Stimulated activated CD8-positive, alpha-beta memory T cell treated with anti-CD3 and anti-CD28 coated beads, Interleukin-15, amount 100 ng/mL, for 48 hours (primary cell): ENCODE data around the gene C17orf78.
"Not testable (repeated sequence)": the region's sequence is repeated elsewhere in the genome, so short reads cannot be mapped to it uniquely, and the experiment has no call there.

Source experiments
- DNase-seq, 2 donors: peaks; one replicate each; pipeline ENCODE4 v3.0.0-alpha.2; 2020; ENCODE audit warnings: low read depth in 2 of 2

The C17orf78 gene

GRCh38 chr17:37375706-37376105 lies at the start of gene C17orf78:
C17orf78 (plus strand) TSS chr17:37375985; CDS start chr17:37376093, 108 bp downstream.
- no peak for DNase-seq

DNA sequence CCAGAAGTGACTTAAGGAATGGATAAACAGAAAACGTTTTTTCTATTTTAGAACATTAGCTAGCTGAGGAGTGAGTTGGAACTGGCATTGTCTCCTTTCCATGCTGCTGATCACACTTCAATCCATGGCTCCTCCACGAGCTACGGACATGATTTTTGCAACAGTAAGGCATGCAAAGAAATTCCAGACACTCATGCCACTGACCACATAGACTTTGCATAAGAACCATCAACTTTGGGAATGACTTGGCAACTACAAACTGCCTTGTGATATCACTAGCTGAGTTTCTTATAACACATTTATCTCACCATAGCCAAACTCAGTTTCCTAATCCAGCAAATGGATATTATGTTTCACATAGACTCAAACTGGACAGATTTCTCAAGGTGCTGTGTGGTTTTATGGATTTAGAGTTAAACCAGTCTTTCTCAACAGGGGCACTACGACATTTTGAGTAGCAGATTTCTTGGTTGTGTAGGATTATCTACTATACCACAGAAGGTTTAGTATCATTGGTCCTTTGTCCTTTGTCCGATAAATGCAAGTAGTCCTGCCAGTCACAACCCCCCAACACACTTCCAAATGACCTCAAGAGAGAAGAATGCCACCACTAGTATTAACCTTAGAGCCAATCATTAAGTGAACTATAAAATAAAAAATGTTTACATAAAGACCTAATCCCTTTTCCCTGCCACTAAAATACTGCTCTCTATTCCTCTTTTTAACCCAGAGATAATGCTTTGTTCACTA lies 48.3 kb upstream of the C17orf78 start:
- no peak for DNase-seq

- DNase-seq, result no peak
Observed at GRCh38 chr17:37338847-37339246, 36.9 kb upstream of the C17orf78 start.

- no peak for DNase-seq
Observed at GRCh38 chr17:37339321-37339720, 36.5 kb upstream of the C17orf78 start.

DNA sequence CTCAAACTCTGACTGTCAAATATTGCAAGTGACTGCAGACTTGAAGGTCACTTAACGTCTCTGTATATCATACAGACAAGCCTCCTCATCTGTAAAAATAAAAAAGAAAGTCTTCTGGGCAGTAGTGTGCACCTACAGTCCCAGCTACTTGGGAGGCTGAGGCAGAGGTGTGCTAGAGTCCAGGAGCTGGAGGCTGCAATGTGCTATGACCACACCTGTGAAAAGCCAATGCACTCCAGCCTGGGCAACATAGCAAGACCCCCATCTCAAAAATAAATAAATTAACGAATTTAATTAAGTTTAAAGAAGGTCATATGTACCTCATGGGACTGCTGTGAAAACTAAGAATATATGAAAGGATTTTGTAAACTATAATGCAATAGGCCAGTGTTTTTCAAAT lies 35.0 kb upstream of the C17orf78 start:
- no peak for DNase-seq

- no peak for DNase-seq
Observed at GRCh38 chr17:37342589-37342988, 33.2 kb upstream of the C17orf78 start.

- DNase-seq, result no peak
Observed at GRCh38 chr17:37344519-37344918, 31.3 kb upstream of the C17orf78 start.

- DNase-seq, result not testable (repeated sequence)
Observed at GRCh38 chr17:37346863-37347402, 28.9 kb upstream of the C17orf78 start.

- DNase-seq, result not testable (repeated sequence)
Observed at GRCh38 chr17:37356796-37357569, 18.8 kb upstream of the C17orf78 start.

- DNase-seq, result peak; percentile 22 to 32
Observed at GRCh38 chr17:37358098-37358829, 17.5 kb upstream of the C17orf78 start.

- peak; percentile 93 to 96 for DNase-seq
Observed at GRCh38 chr17:37358830-37359681, 16.7 kb upstream of the C17orf78 start.

DNA sequence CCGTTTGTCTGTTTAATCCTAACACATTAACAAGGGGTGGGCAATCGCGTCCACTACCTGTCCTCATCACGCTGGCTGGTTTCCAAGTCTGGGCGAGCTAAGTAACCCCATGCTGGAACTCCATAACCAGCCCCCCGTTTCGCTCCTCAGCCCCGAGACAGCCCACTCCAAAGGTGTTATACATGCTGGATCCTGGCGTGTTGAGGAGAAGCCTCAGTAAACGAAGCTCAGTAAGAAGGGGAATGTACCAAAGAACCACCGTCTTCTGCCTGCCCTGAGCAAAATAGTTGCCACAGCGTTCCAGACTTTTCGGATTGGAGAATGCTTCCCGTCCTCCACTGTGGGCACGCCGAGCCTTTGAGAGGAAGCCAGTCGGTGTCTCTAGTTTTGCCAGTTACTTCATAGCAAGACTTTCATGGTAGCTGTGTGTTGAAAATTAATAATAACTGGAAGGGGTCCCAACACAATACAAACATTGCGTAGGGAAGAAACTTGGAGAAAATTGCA lies 16.1 kb upstream of the C17orf78 start:
- no peak for DNase-seq

- no peak for DNase-seq
Observed at GRCh38 chr17:37360632-37361031, 15.2 kb upstream of the C17orf78 start.

DNA sequence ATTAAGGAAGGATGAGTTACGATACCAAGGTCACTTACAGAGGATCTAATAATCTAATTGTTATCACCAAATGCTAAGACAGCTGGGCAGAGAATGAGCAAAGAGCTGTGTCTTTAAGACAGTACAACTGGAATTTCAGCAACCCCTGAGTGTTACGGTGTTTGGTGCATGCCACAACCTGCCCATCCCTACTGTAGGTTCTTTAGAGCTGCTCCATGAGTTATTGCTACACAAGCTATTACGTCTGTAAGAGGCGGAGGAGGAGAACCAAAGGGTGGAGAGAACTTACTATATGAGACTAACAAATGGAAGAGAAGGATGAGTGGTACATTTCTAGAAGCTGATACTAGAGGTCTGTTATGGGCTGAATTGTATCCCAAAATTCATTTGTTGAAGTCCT lies 14.2 kb upstream of the C17orf78 start:
- no peak for DNase-seq

DNA sequence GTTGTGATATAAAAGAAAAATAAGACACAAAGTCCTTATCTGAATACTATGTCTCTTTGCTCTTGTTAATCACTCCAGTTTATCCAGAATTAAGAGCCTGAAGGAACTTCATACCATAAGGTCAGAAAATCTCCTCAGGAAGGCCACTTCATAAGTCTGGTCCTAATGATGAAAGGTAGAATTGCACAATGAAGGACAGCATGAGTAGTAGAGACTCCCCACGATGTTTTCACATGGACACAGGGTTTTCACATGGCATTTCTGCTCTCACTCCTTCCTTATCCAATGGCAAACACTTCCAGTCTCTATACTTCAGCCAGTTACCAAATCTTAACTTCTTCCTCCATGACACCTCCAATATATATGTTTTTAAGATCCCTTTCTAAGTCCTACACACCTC lies 10.2 kb upstream of the C17orf78 start:
- DNase-seq, result no peak

- DNase-seq, result no peak
Observed at GRCh38 chr17:37368577-37368976, 7.2 kb upstream of the C17orf78 start.

- DNase-seq, result peak; percentile 30 to 43
Observed at GRCh38 chr17:37373530-37374159, 2.1 kb upstream of the C17orf78 start.

DNA sequence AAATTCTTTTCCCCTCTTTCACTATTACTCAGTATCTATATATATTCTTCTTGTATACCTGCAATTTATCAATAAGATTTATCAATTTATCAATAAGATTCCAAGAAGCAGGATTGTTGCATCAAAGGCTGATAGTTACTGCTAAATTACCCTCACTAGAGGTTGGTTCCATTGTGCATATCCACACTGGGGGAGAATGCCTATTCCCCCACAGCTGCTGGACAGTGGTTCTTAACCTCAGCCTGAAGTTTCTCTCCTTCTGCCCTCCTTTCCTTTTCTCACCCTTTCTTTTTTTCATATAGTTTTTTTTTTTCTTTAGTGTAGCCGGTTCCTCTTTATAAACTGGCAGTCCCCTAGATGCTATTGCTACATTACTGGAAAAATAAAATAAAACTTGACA lies 6.3 kb downstream of the C17orf78 start:
- no peak for DNase-seq

DNA sequence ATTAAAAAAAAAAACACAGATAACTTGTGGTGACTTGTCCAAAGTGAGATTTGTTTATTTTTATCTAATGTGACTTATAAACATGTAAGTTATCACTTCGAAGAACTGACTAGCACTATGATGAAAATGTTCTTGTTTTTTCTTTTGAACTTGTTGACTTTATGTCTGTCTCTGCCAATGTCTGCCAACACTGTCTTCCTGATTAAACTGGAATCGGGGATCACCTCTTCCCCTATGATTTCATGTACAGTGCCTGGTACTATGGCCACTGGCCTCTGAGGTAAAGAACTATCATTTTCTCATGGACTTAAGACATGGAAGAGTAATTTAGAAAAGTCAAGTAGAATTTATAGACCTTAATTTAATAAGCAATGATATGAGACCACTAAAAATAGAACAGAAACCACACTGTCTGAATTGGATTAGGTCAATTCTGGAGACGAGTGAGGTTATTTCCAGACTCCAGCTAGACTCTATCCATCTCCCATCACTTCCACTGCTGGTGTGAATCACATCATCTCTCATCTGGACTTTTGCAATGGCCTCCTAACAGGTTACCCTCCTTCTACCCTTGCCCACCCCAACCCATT lies 8.9 kb downstream of the C17orf78 start:
- DNase-seq, result no peak

- DNase-seq, result no peak
Observed at GRCh38 chr17:37385474-37385990, 9.7 kb downstream of the C17orf78 start.
